HL-60 (cell line): Measurements from ENCODE around the gene TOR1AIP2.

Experiments used
- DNase-seq, 2 experiments: peaks; one replicate each; pipeline ENCODE4 v3.0.0-alpha.2; 2010 to 2020; ENCODE audit warnings: low read depth in 1 of 2, low spot score in 1 of 2
- H3K27ac ChIP-seq: fragments of 250-450 bp; sonication (Bioruptor Pico); replicated peaks from 2 replicates; pipeline ENCODE4 v1.5.1; 2020; ENCODE audit warnings: mild to moderate bottlenecking, moderate library complexity
- H3K27me3 ChIP-seq: fragments of 250-450 bp; sonication (Bioruptor Pico); 2 replicates; pipeline ENCODE4 v1.5.1; 2021; ENCODE audit warnings: mild to moderate bottlenecking, moderate library complexity; ENCODE audit not compliant: insufficient read depth, poor library complexity, severe bottlenecking
- H3K4me3 ChIP-seq: replicated peaks from 2 replicates; pipeline ENCODE4 v1.5.1; 2011; ENCODE audit warnings: mild to moderate bottlenecking, control low read depth, low read length; ENCODE audit not compliant: insufficient read depth
- GABPA ChIP-seq: IDR thresholded peaks from 2 replicates; pipeline ENCODE4 v1.6.1; 2012; ENCODE audit warnings: low read depth
- POLR2AphosphoS5 ChIP-seq: IDR thresholded peaks from 2 replicates; pipeline ENCODE4 v1.6.1; 2012; ENCODE audit warnings: low read depth
- REST ChIP-seq: IDR thresholded peaks from 2 replicates; pipeline ENCODE4 v1.6.1; 2012; ENCODE audit warnings: low read depth; ENCODE audit not compliant: insufficient replicate concordance
- SPI1 ChIP-seq: IDR thresholded peaks from 2 replicates; pipeline ENCODE4 v1.6.1; 2012; ENCODE audit warnings: low read depth, mild to moderate bottlenecking, borderline replicate concordance
- TF ChIP-seq, protein P1 (sequence below): IDR thresholded peaks from one replicate; pipeline ENCODE4 v1.5.1; 2011; ENCODE audit warnings: low read length, control low read depth, inconsistent platforms; ENCODE audit not compliant: insufficient read depth

The TOR1AIP2 gene

DNA sequence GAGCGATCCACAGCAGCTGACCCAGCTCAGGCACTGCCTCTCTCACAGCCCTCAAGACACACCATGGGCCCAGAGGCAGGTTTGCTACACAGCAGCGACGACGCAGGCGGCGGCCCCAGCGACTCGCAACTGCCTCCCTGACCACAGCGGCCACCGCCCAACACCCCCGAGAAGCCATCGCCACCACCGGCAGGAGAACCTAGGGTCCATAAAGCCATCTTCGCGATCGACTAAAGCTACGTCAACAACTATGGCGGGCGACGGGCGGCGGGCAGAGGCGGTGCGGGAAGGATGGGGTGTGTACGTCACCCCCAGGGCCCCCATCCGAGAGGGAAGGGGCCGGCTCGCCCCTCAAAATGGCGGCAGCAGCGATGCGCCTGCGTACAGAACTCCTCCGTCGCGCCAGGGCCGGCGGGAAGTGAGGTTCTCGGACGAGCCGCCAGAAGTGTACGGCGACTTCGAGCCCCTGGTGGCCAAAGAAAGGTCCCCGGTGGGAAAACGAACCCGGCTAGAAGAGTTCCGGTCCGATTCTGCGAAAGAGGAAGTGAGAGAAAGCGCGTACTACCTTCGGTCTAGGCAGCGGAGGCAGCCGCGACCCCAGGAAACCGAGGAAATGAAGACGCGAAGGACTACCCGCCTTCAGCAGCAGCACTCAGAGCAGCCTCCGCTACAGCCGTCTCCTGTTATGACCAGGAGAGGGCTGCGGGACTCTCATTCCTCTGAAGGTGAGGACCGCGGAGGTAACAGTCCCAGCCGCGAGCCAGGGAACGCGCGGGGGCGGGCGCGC lies 4.8 kb upstream of the TOR1AIP2 start, which contains the start of gene TOR1AIP1:
Gene TOR1AIP1 (plus strand): TSS at position 33 of the 787 bp plus-strand sequence. CDS start 218 bp downstream, at position 251.
- peak; percentile 94 to 98 for DNase-seq
- TF ChIP-seq POLR2AphosphoS5: peak; percentile 78
- peak; percentile 100 for TF ChIP-seq SPI1
- TF ChIP-seq, protein P1, sequence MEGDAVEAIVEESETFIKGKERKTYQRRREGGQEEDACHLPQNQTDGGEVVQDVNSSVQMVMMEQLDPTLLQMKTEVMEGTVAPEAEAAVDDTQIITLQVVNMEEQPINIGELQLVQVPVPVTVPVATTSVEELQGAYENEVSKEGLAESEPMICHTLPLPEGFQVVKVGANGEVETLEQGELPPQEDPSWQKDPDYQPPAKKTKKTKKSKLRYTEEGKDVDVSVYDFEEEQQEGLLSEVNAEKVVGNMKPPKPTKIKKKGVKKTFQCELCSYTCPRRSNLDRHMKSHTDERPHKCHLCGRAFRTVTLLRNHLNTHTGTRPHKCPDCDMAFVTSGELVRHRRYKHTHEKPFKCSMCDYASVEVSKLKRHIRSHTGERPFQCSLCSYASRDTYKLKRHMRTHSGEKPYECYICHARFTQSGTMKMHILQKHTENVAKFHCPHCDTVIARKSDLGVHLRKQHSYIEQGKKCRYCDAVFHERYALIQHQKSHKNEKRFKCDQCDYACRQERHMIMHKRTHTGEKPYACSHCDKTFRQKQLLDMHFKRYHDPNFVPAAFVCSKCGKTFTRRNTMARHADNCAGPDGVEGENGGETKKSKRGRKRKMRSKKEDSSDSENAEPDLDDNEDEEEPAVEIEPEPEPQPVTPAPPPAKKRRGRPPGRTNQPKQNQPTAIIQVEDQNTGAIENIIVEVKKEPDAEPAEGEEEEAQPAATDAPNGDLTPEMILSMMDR: no peak
- TF ChIP-seq GABPA: peak; percentile 99
- peak; percentile 79 for TF ChIP-seq REST
- H3K27ac ChIP-seq: peak within 1 kb of the TSS; percentile 98
- H3K27me3 ChIP-seq: no peaks in the 10 kb centered on the region
- H3K4me3 ChIP-seq: peak within 1 kb of the TSS; percentile 84

- H3K27ac ChIP-seq: peak overlapping the region; percentile 98
- no peak for TF ChIP-seq REST
- no peak for TF ChIP-seq SPI1
- no peak for TF ChIP-seq GABPA
- TF ChIP-seq, protein P1: no peak
- no peak for TF ChIP-seq POLR2AphosphoS5
- peak in 1 of 2 experiments; percentile 70 for DNase-seq
- H3K27me3 ChIP-seq: no peaks in the 10 kb centered on the region
- peak overlapping the region; percentile 47 for H3K4me3 ChIP-seq
These were observed 4.1 kb upstream of the TOR1AIP2 start for GRCh38 chr1:179881642-179882252.

GRCh38 chr1:179879797-179880196 lies 2.2 kb upstream of the TOR1AIP2 start:
- DNase-seq: no peak
- TF ChIP-seq GABPA (no peak), POLR2AphosphoS5 (no peak), SPI1 (no peak), REST (no peak)
- TF ChIP-seq, protein P1: no peak
- H3K27ac ChIP-seq: no peak overlapping the region
- no peak overlapping the region for H3K4me3 ChIP-seq
- H3K27me3 ChIP-seq: no peaks in the 10 kb centered on the region
